K562 (cell line): ENCODE results near the gene SGSM2. TPM values are rescaled to one million over a fixed set of nuclear protein-coding genes. Genes with fewer than 3 reads are reported as not detected.

Experiments used
- ARHGAP35 ChIP-seq: fragments of 450-650 bp; IDR thresholded peaks from 2 replicates; pipeline ENCODE4 v1.6.1; 2018; ENCODE audit not compliant: partially characterized antibody
- HDAC6 ChIP-seq: IDR thresholded peaks from 2 replicates; pipeline ENCODE4 v1.6.1; 2012; ENCODE audit warnings: low read depth, mild to moderate bottlenecking, control low read depth, inconsistent platforms, low read length, moderate library complexity
- JUND ChIP-seq, 2 experiments: IDR thresholded peaks; 2 replicates in 1 of 2; 3 replicates in 1 of 2; pipeline ENCODE4 v1.6.1; 2011; ENCODE audit warnings: borderline replicate concordance in 2 of 2, low read depth in 2 of 2, low read length in 2 of 2, improper control_type of control experiment in 1 of 2, missing biosample characterization in 1 of 2, missing genetic modification characterization in 1 of 2, missing genetic modification reagents in 1 of 2
- KDM4B ChIP-seq, 2 experiments: fragments of 450-650 bp in 1 of 2; sonication (generic) in 1 of 2; IDR thresholded peaks; 2 replicates each; pipeline ENCODE4 v1.6.1; 2016 to 2017; ENCODE audit warnings: borderline replicate concordance in 2 of 2, antibody characterized with exemption in 1 of 2, low read depth in 1 of 2, mild to moderate bottlenecking in 1 of 2
- polyA plus RNA-seq, 8 experiments: library from polyadenylated mRNA; depleted of rRNA in 4 of 8; stranded (reverse) in 5 of 8; unstranded in 3 of 8; fragments of >200 nt; fragmentation: Nextera tagmentation in 2 of 8; fragmentation: Illumina TruSeq in 1 of 8; extraction: Ambion mirVana in 2 of 8; extraction: Trizol in 1 of 8; gene quantifications; 2 replicates each; pipeline versions ENCODE4 v1.2.1 to v1.2.3, GENCODE V29; 2011 to 2014; ENCODE audit warnings: inconsistent platforms in 1 of 8, missing spikeins in 1 of 8
- total RNA-seq, 7 experiments: library from RNA; depleted of rRNA in 6 of 7; stranded (reverse); fragments of >200 nt in 6 of 7; fragmentation: Illumina TruSeq in 2 of 7; extraction: Trizol in 2 of 7; gene quantifications; 2 replicates each; pipeline versions ENCODE4 v1.2.1 to v1.2.3, GENCODE V29; 2011 to 2021; ENCODE audit warnings: low replicate concordance in 1 of 7
- TF ChIP-seq, protein P1 (sequence below): fragments of 250-450 bp; sonication (Bioruptor Pico); IDR thresholded peaks from 2 replicates; pipeline ENCODE4 v1.9.0; 2021; ENCODE audit warnings: mild to moderate bottlenecking, inconsistent platforms
- TF ChIP-seq, protein P2 (sequence below): fragments of 450-650 bp; formaldehyde crosslinking; IDR thresholded peaks from 2 replicates; pipeline ENCODE4 v1.4.0; 2020; ENCODE audit warnings: mild to moderate bottlenecking, moderate library complexity
- TF ChIP-seq, protein P3 (sequence below), 2 experiments: fragments of 450-650 bp in 1 of 2; sonication (generic) in 1 of 2; formaldehyde crosslinking in 1 of 2; IDR thresholded peaks; 2 replicates each; pipeline versions ENCODE4 v1.7.1 to v1.9.0; 2016 to 2022; ENCODE audit warnings: inconsistent platforms in 1 of 2, mild to moderate bottlenecking in 1 of 2, missing genetic modification reagents in 1 of 2

Gene SGSM2
- total and polyA plus RNA-seq, 9 of the 15 experiments (the other 6 are each of a cell fraction or from before 2014, with no cell fraction given) = 0.20 to 26.3 (median 14.8) TPM

DNA sequence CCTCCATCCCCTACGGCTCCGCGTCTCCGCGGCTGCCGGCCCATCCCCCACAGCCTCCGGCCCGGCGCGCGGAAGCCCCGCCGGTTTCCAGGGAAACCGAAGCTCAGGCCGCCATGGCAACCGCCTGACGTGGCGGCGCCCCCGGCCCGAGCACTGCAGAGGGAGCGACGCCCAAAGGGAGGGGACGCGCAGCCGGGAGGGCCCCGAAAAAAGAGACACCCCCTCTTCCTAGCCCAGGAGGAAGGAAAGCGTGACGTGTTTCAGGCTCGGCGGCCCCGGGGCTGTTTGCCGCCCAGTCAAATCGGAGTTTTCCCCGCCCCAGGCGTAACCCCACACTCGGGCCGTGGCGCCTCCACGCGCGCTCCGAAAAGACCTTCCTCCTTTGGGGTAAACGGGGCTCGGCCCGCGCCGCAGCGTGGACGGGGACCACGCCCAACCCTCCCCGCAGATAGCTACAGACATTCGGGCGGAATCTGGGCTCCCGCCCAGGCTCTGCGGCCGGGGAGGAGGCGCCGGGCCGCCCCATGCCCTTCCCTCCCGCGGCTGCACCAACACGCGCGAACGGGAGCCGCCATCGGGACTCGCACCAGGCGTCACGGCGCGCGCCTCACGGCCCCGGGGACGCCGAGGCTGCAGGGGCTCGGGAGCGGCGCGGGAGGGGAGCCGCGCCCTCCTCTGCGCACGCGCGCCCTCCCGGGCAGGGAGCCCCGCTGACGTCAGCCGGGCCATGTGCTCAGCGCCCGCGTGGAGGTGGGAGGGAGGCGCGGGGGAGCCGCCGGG lies 56.1 kb downstream of the SGSM2 start (continued):
- TF ChIP-seq KDM4B (IDR thresholded peaks at IDR 0.05; ENCODE audit: borderline replicate concordance in 2 of 2, low read depth in 1 of 2) (no peak; a peak in 1 of 4 replicates), HDAC6 (no peak), JUND (IDR thresholded peaks at IDR 0.05; ENCODE audit: borderline replicate concordance, low read depth, low read length) (peak; percentile 74), JUND (tag; IDR thresholded peaks at IDR 0.05; ENCODE audit: borderline replicate concordance, low read depth, low read length) (no peak; the same call in 2 of the 3 replicates), ARHGAP35 (no peak)
- TF ChIP-seq, protein P1, sequence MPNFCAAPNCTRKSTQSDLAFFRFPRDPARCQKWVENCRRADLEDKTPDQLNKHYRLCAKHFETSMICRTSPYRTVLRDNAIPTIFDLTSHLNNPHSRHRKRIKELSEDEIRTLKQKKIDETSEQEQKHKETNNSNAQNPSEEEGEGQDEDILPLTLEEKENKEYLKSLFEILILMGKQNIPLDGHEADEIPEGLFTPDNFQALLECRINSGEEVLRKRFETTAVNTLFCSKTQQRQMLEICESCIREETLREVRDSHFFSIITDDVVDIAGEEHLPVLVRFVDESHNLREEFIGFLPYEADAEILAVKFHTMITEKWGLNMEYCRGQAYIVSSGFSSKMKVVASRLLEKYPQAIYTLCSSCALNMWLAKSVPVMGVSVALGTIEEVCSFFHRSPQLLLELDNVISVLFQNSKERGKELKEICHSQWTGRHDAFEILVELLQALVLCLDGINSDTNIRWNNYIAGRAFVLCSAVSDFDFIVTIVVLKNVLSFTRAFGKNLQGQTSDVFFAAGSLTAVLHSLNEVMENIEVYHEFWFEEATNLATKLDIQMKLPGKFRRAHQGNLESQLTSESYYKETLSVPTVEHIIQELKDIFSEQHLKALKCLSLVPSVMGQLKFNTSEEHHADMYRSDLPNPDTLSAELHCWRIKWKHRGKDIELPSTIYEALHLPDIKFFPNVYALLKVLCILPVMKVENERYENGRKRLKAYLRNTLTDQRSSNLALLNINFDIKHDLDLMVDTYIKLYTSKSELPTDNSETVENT (CRISPR knock-in tag) = no peak
- TF ChIP-seq, protein P2, sequence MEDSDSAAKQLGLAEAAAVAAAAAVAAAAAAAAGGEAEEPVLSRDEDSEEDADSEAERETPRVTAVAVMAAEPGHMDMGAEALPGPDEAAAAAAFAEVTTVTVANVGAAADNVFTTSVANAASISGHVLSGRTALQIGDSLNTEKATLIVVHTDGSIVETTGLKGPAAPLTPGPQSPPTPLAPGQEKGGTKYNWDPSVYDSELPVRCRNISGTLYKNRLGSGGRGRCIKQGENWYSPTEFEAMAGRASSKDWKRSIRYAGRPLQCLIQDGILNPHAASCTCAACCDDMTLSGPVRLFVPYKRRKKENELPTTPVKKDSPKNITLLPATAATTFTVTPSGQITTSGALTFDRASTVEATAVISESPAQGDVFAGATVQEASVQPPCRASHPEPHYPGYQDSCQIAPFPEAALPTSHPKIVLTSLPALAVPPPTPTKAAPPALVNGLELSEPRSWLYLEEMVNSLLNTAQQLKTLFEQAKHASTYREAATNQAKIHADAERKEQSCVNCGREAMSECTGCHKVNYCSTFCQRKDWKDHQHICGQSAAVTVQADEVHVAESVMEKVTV (CRISPR knock-in tag) = no peak
- TF ChIP-seq, protein P3, sequence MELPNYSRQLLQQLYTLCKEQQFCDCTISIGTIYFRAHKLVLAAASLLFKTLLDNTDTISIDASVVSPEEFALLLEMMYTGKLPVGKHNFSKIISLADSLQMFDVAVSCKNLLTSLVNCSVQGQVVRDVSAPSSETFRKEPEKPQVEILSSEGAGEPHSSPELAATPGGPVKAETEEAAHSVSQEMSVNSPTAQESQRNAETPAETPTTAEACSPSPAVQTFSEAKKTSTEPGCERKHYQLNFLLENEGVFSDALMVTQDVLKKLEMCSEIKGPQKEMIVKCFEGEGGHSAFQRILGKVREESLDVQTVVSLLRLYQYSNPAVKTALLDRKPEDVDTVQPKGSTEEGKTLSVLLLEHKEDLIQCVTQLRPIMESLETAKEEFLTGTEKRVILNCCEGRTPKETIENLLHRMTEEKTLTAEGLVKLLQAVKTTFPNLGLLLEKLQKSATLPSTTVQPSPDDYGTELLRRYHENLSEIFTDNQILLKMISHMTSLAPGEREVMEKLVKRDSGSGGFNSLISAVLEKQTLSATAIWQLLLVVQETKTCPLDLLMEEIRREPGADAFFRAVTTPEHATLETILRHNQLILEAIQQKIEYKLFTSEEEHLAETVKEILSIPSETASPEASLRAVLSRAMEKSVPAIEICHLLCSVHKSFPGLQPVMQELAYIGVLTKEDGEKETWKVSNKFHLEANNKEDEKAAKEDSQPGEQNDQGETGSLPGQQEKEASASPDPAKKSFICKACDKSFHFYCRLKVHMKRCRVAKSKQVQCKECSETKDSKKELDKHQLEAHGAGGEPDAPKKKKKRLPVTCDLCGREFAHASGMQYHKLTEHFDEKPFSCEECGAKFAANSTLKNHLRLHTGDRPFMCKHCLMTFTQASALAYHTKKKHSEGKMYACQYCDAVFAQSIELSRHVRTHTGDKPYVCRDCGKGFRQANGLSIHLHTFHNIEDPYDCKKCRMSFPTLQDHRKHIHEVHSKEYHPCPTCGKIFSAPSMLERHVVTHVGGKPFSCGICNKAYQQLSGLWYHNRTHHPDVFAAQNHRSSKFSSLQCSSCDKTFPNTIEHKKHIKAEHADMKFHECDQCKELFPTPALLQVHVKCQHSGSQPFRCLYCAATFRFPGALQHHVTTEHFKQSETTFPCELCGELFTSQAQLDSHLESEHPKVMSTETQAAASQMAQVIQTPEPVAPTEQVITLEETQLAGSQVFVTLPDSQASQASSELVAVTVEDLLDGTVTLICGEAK (IDR thresholded peaks at IDR 0.05) = no peak
- TF ChIP-seq, protein P3 (CRISPR knock-in tag; IDR thresholded peaks at IDR 0.05) = no peak
